GM19351 (cell line): ENCODE results near the gene LRRC27.
A peak's percentile ranks its signal among the peaks of the same experiment; 100 is the strongest.

Source experiments
- ATAC-seq: cut with Tn5 transposase; IDR thresholded peaks from one replicate; pipeline ENCODE4 v1.9.1; 2021; ENCODE audit warnings: mild to moderate bottlenecking, moderate library complexity; ENCODE audit not compliant: unreplicated experiment

The LRRC27 gene

DNA sequence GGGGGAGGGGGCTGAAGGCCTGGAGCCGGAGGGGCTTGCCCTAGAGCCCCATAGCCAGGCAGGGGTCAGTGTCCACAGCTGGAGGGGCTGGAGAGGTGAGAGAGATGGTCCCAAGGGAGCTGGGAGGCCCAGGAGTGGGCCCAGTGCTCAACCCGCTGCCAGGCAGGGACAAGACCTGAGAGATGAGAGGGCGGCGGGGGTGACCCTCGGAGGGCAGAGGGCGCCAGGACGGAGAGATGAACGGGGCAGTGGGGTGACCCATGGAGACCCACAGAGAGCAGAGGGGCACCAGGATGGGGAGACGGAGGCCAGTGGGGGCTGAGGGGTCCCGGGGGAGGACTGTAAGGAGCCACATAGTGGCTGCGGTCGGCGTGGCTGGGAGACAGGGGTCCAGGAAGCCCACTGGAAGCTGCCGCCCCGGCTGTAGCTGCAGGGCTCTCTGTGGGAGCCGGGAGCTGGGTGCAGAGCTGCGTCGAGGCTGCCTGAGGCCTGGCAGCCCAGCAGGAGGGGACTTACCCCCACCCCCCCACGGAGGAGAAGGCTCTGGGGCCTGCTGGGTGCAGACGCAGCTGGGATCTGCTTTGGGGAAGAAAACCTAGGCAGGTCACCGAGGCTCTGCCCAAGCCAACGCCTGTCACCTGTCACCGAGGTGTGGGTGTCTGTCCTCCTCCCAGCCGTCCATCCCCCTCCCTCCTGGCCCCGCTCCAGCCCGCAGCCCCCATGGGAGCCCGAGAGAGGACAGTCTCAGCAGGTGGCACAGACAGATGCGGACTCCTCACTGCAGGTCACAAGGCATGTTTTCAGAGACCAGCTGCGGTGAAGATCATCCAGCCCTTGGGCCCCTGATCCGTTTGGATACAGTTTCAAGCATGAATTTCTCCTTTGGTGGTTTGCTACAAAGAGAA lies 90.1 kb downstream of the LRRC27 start:
- peak; percentile 35 for ATAC-seq

DNA sequence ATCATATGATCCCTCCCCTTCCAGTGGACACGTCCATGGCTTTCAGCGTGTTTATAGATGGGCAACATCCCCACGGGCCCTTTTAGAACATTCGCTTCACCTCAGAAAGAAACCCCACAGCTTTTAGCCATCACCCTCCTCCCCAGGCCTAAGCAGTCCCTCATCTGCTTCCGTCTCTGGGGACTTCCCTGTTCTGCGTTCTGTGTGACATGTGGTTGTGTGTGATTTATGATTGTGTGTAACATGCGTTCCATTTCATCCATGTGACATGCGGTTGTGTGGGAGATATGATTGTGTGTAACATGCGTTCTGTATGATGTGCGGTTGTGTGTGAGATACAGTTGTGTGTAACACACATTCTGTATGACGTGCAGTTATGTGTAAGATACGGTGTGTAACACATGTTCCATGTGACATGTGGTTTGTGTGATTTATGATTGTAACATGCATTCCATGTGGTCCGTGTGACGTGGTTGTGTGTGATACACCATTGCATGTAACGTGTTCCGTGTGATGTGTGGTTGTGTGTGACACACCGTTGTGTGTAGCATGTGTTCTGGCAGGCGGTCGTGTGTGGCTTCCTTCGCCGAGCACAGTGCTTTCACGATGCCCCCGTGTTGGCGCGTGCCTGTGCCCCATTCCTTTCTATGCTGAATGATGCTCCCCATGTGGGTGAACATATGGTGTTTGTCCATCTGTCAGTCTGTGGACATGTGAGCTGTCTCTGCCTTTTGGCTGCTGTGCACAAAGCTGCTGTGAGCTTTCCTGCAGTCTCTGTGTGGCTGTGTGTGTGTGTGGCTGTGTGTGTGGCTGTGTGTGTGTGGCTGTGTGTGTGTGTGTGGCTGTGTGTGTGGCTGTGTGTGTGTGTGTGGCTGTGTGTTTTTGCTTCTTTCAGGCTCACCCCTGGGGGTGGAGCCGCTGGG lies 91.2 kb downstream of the LRRC27 start:
- no peak for ATAC-seq

GRCh38 chr10:132423966-132424861 lies 92.2 kb downstream of the LRRC27 start:
- no peak for ATAC-seq

DNA sequence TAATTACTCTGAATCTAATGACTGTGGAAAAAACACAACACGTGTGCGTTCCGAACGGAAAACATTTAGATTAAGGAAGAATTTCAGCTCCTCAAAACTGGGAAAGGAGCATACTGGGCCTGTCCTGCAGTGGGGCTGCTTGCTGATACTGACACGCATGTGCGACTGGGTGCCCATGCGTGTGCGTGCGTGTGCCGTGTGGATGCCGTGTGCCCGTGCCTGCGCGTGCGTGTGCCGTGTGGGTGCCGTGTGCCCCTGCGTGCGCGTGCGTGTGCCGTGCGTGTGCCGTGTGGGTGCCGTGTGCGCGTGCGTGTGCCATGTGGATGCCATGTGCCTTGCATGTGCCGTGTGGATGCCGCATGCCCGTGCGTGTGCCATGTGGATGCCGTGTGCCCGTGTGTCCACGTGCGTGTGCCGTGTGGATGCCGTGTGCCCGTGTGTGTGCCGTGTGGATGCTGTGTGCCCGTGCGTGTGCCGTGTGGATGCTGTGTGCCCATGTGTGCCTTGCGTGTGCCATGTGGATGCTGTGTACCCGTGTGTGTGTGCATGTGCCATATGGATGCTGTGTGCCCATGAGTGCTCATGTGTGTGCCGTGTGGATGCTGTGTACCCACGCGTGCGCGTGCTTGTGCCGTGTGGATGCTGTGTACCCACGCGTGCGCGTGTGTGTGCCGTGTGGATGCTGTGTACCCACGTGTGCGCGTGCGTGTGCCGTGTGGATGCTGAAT lies 93.2 kb downstream of the LRRC27 start:
- ATAC-seq: no peak

GRCh38 chr10:132425757-132426155 lies 93.8 kb downstream of the LRRC27 start:
- no peak for ATAC-seq

DNA sequence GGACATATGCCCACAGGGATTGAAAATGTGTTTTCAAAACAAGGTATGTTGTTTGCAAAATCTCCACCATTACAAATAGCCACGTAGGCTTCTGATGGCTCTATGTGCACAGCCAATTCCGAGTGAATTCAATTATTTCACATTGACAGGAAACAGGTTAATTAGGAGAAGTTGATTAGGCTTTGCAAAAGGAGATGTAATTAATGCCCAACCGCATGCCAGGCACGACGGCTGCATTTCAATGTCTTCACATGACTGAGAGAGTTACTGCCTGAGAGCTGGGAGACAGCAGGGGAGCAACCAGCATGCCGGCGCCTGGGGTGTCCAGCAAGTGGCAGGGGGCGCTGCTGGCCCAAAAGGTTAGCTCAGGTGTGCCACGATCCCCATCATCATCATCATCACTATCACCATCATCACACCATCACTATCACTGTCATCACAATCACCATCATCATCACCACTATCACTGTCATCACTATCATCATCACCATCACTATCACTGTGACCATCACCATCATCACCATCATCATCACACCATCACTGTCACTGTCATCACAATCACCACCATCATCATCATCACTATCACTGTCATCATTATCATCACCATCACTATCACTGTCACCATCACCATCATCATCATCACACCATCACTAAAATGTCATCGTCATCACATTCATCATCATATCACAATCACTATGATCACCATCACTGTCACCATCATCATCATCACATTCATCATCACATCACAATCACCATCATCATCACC lies 95.2 kb downstream of the LRRC27 start:
- no peak for ATAC-seq

GRCh38 chr10:132427939-132428367 lies 96.0 kb downstream of the LRRC27 start:
- no peak for ATAC-seq

DNA sequence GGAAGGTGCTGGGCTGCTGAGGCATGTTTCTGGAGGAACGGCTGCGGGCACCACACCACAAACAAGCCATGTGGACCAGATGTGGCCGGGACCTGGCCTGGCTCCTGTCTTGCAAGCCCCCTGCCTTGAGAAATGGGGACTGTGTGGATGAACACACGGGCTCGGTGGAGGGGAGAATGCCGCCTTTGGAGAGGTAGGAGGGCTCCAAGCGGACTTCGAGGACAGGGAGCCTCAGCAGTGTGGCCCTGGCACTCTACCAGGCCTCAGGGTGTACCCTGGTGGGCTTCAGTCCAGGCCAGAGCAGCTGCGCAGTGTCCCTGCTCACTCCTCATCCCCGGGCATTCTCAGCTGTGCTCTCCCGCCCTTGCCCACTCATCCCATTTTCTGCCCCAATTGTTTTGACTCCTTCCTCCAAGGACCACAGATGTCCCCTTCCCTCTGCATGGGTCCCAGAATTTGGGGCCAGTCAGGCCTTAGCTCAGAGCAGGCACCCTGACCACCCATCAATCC lies 96.5 kb downstream of the LRRC27 start:
- no peak for ATAC-seq
